GM19025 (cell line): ENCODE measurements around the gene UBXN2A.
"Not testable (repeated sequence)": the region's sequence is repeated elsewhere in the genome, so short reads cannot be mapped to it uniquely, and the experiment has no call there.

ENCODE experiments used
- ATAC-seq: cut with Tn5 transposase; IDR thresholded peaks from one replicate; pipeline ENCODE4 v1.9.1; 2021; ENCODE audit warnings: mild to moderate bottlenecking, low read depth, moderate library complexity; ENCODE audit not compliant: unreplicated experiment

UBXN2A gene

DNA sequence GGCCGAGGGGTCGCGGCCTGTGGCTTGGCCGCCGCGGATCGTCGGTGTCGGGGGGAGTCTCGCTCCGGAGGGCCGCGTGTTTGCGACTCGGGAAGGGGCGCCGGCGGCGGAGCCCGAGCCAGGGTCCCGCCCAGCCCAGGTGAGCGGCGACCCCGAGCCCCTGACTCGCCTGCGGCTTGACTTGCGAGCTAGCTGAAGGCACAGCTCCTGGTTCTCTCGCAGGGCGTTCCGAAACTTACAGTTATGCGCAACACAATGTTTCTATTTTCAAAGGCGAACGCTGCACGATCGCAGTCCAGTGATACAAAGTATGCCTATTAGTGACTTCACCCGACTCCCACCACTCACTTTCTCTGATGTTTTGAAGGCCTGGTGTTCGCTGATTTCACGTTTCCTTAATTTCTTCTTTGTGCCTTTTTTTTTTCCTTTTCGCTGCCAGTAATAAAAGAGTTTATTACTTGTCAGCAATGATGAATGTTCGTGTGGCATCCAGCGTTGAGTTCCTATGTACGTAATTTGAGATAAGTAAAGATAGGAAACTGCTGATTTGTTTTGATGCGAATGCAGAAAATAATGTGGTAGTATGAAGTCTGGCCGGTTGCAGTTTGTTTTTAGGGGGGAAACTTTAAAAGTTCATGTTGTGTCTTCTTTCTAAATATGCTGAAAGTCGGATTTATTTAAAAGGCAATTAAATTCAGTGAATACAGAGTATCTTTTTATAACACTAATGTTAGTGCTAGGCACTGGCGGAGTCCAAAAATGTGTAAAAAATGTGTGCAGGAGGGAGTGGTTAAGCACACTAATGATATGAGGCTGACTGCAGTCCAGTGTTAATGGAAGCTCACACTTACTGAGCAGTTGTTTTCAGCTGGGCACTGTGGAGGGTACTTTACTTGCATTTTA, 706 bp downstream of the UBXN2A start:
- peak; percentile 53 for ATAC-seq

DNA sequence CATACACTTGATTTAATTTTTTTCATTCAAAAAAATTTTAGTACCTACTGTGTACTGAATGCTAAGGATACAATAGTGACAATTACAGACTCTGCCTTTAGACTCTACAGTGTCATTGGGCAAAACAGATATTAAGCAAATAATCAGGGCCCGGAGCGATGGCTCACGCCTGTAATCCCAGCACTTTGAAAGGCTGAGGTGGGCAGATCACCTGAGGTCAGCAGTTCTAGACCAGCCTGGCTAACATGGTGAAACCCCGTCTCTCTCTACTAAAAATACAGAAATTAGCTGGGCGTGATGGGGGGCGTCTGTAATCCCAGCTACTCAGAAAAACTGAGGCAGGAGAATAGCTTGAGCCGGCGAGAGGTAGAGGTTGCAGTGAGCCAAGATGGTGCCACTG, 1.4 kb downstream of the UBXN2A start:
- ATAC-seq = no peak

DNA sequence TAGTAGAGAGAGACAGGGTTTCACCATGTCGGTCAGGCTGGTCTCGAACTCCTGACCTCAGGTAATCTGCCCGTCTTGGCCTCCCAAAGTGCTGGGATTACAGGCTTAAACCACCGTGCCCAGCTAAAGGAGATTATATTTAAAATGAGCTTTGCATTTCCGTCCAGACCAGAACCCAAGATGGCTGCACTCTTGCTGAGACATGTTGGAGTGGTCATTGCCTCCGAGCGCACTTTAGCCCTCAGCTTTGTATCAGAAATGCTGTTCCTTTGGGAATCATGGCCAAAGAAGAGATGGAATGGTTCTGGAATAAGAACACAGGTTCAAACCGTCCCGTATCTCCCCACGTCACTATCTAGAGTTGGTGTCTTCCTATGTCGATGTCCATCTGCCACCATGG, 3.4 kb downstream of the UBXN2A start:
- no peak for ATAC-seq

DNA sequence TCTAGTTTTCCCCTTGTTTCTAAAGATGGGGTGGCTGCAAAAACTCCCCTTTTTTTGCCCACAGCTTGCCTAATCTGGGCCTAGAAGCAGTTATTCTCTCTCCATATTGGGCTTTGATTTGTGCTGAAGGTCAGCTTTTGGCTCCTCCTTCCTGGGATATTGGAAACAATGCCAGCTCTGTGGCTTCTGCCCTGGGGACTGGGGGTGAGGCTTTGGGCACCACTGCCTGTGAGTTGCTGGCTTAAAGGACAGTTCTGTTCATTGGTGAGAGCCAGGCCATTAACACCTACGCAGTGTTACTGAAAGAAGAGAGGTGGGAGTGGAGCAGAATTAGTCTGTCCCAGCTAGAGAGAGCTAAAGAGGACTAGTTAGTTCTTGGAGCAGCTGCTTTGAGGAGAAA, 4.3 kb downstream of the UBXN2A start:
- no peak for ATAC-seq

DNA sequence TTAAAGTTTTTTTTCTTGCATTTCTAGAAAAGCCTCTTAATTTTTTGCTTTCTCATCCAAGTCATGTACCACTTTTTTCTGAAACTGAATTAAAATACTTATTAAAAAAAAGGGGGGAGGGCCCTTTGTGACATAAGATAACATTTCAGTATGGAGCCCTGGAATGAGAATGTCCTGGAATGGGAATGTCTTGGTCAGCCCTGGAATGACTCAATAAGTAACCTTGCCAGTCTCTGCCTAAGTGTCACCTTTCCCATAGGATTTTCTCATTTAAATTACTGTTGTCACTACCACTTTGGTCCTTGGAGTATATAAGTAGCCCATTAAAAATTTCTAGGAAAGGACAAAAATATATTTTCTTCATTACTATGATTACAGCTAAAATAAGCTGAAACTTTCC, 4.7 kb downstream of the UBXN2A start:
- ATAC-seq = no peak

DNA sequence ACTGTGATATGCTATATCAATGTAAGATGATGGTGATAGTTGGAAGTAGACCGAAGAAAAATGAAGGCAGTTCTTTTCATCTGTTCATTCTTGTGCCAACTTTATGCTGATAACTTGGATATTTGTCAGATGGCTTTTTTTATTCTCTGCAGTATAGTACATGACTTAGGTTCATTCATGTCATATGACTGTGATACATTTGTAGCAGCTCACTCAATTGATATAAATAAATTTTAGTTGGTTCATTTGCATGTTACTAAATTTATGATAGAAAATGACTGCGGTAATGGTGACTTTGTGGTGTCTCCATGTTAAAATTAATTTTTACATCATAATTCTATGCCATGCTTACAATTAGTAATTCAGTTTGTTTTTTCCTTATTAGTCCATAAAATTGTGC, 7.1 kb downstream of the UBXN2A start:
- ATAC-seq = no peak

DNA sequence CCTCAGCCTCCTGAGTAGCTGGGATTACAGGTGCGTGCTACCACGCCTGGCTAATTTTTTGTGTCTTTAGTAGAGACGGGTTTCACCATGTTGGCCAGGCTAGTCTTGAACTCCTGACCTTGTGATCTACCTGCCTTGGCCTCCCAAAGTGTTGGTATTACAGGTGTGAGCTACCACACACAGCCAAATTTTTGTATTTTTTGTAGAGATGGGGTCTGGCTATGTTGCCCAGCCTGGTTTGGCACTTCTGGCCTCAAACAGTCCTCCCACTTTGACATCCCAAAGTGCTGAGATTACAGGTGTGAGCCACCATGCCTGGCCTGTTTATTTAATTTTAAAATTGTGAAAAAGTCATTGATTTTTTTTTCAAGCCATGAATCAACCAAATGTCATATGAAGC, 12.3 kb downstream of the UBXN2A start:
- not testable (repeated sequence) for ATAC-seq

DNA sequence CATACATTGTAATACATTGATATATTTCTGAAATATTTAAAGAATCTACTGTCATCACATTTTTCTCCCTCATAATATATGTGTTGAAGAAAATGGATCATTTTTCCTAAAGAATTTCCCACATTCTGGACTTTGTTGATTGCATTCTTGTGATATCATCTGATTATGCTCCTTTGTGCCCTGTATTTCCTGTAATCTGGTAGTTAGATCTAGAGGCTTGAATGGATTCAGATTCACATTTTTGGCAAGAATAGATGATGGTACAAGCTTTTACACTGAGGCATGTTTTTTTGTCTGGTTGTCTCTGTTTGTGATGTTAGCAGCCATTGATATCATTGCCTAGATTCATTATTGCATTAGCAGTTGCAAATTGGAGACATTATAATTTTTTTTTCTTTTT, 13.4 kb downstream of the UBXN2A start:
- ATAC-seq = no peak

DNA sequence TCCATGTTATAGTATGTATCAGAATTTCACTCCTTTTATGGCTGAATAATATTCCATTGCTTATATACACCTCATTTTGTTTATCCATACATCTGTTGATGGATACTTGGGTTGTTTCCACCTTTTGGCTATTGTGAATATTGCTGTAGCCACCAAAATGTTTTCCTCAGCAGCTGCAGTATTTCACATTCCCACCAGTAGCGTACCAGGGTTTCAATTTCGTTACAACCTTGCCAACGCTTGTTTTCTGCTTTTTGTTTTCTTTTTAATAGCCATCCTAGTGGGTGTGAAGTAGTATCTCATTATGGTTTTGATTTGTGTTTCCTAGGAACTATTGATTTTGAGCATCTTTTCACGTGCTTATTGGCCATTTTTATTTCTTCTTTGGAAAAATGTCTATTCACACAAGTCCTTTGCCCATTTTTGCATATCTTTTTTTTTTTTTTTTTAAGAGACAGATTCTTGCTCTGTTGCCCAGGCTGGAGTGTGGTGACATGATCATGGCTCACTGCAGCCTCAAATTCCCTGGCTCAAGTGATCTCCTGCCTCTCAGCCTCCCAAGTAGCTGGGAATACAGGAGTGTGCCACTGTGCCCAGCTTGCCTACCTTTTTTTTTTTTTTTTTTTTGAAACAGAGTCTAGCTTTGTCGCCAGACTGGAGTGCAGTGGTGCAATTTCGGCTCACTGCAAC, 14.2 kb downstream of the UBXN2A start:
- no peak for ATAC-seq

DNA sequence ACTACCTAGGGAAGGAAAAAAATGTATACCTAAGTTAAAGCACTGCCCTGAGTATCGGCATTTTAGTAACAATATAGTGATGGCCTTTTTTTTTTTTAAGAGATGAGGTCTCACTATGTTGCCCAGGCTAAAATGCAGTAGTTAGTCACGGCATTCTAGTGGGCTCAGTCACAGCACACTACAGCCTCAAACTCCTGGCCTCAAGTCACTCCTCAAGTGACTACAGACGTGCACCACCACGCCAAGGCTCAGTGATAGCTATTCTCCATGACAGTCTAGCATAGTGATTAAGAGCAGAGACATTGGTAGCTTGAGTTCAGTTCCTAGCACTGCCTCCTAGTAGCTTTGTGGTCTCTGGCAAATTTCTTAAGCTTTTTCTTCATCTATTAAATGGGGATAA, 27.6 kb downstream of the UBXN2A start:
- ATAC-seq = no peak

DNA sequence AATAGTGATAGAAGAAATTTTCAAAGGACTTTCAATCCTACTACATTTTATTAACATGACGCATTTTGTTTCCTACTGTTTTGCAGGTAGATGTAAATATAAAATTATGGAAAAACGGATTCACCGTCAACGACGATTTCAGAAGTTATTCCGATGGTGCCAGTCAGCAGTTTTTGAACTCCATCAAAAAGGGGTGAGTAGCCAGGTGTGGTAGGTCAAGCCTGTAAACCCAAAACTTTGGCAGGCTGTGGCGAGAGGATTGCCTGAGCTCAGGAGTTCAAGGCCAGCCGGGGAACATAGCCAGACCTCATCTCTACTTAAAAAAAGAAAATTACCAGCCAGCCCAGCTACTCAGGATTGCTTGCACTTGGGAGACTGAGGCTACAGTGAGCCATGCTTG, 36.6 kb downstream of the UBXN2A start:
- no peak for ATAC-seq

DNA sequence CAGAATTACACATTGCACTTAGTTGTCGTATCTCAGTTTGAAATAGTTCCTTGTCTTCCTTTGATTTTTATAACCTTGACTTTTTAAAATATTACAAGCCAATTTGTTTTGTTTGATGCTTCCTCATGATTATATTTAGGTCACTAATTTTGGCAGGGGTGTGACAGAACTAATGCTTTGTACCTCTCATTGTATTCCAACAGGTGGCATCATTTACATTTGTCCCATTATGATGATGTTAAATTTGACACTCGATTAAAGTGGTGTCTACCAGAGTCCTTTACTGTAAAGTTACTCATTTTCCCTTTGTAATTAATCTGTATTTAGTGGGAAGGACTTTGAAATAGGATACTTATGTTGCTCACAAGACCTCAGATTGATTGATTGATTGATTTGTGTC, 48.1 kb downstream of the UBXN2A start:
- ATAC-seq = no peak

DNA sequence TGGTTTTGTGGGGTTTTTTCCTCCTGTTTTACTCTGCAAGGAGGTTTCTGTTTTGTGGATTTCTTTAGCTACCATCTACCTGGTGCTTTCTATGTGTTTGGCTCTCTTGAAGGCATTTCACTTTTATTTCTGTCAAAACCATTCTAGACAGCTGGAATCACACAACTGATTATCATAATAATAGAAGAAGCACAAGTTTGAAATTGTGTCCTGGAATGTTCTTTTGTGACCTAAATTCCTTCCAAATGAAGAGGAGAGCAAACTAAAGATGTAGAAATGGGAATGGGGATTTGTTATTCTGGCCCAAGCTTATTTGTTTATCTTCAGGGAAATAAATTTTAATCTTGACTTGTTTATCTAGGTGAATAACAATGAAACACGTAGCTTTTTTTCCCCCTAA, 52.7 kb downstream of the UBXN2A start:
- no peak for ATAC-seq

DNA sequence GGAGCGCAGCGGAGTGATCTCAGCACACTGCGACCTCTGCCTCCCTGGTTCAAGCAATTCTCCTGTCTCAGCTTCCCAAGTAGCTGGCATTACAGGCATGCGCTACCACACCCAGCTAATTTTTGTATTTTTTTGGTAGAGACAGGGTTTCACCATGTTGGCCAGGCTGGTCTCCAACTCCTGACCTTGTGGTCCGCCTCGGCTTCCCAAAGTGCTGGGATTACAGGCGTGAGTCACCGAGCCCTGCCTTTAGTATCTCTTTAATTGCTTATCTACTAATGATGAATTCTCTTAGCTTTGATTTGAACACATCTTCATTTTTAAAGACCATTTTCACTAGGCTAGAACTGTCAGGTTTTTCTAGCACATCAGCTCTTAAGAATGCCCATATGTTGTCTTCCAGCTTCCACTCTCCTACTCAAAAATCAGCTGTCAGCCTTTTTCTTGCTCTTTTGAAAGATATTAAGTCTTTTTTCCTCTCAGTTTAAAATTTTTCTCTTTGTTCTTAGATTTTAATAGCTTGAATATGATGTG, 53.5 kb downstream of the UBXN2A start:
- ATAC-seq = no peak

DNA sequence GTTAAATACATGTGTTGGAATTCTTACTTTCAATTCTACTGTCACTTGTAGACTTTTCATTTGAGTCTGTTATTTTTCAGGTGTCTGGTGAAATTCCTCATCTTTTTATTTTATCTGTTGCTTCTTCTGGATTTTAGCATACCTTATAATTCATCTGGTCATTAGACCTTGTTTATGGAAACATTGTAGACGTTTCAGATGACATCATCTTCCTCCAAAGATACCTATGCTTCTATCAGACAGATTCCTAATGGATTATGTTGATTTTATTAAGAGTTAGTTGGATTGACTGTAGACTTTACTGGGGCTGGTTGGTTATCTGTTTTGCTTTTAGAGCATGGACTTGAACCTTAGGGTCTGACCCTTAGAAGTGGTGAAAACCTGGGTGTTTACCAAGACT, 54.3 kb downstream of the UBXN2A start:
- no peak for ATAC-seq

DNA sequence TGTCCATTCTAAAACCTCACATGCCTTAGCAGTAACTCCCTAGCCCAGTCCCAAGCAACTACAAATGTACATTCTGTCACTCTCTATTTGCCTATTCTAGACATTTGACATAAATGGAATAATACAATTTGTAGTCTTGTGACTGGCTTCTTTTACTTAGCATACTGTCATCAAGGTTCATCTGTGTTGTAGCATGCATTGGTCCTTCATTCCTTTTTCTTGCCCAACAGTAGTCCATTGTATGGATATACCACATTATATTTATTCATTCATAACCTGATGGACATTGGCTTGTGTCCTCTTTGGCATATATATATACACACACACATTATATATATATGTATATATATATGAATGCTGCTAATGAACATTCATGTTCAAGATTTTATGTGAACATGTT, 67.4 kb downstream of the UBXN2A start:
- no peak for ATAC-seq

DNA sequence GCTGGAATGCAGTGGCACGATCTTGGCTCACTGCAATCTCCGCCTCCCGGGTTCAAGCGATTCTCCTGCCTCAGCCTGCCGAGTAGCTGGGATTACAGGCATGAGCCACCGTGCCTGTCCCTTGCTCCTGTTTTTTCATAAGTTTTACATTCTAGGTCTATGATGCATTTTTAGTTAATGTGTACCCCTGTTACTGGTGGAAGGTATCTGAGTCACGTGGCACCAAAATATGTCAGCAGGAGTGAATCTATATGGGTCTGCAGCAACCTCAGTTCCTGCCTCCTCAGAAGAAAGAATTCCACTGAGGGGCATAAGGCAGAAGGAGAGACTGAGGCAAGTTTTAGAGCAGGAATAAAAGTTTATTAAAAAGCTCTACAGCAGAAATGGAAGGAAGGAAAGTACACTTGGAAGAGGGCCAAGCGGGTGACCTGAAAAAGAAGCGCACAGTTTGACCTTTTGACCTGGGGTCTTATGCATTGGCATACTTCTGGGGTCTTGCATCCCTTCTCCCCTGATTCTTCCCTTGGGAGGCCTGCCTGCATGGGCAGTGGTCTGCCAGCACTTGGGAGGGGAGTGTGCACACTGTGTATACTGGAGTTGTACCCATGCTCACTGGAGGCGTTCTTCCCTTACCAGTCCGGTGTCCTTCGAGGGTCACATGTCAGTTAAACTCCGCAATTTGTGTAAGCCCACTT, 68.6 kb downstream of the UBXN2A start:
- no peak for ATAC-seq

DNA sequence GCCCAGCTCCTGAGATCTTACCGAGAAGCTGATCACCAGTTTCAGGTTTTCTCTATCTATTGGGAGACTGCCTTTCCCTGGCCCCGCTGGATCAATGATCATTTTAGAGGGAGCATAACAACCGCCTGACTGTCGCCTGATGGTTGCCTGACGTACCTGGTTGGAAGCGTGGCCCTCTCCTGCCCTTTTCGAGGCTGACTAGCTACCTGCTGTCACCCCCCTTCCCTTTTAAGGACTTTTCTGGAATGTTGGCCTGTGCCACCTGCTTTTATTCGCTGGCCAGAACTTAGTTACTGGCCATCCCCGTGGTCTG, 69.1 kb downstream of the UBXN2A start:
- ATAC-seq = no peak

DNA sequence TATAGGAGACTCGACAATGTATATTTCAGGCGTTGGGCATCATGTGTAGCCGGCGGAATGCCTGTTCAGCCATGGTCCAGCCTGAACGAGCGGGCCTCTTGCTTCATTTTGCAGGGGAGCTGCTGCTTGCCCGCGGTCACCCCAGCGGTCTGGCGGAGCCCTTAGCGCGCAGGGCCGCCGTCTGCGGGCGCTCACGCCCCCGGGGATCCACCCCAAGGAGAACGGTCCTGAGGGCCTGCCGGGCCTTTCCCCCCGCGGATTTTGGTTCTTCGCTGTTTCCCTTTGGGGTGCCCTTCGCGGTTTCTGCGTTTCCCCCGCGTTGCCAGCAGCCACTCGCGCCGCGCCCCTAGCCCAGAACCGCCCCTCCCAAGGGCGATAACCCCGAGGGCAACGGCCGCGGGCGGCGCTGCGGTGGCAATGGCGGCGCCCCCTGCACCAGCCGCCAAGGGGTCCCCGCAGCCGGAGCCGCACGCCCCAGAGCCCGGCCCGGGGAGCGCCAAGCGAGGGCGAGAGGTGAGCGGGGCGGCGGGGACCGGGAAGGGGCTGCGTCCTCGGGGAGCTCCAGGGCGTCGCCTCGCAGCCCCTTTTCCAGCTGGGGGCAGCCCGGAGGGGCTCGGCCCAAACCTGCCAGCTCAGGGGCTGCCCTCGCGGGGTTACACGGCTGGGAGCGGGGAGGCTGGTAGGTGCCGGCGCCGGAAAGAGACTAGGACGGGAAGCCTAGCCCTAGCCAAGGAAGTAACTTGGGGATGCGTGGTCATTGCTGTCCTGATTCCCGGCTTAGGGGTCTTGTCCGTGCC, 69.6 kb downstream of the UBXN2A start, which contains the start of gene MFSD2B:
Gene MFSD2B, plus strand, starts transcription at position 406 of the 797 bp plus-strand sequence. Its CDS starts 12 bp downstream, at position 418.
- ATAC-seq = no peak

DNA sequence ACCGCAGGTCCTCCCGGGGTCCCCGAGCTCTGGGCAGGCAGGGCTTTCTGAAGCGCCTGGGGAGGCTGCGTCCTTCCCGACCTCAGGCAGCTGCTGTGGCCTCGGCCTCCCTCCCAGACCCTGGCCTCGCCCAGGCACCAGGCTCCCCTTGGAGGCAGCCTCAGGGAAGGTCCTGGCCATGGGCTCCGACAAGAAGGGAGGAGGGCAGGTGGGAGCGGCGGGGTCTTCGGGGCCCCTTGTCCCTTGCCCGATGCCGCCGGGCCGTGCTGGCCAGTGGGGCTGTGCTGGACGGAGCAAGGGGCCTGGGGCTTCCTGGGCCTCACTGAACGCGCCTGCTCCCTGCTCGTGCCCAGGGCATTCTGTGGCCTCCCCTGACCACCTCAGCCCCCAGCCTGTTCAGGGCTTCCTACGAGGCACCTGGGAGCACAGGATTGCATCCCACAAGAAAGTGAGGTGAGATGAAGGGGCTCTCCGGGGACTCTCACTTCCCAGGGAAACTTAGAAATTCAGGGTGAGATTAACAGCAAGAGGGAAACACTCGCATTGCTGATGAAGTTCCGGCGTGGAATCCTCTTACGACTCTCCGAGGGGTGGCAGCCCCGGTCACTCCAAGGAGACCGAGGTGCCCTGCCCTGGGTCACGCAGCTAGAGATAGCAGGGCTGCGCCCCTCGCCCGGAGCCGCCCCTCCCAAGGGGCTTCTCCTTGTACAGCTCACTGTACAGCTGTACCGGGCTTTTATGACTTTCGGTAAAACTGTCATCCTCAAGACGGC, 70.4 kb downstream of the UBXN2A start:
- no peak for ATAC-seq
